ENCODE results near the gene TRUB1.

TRUB1 gene

DNA sequence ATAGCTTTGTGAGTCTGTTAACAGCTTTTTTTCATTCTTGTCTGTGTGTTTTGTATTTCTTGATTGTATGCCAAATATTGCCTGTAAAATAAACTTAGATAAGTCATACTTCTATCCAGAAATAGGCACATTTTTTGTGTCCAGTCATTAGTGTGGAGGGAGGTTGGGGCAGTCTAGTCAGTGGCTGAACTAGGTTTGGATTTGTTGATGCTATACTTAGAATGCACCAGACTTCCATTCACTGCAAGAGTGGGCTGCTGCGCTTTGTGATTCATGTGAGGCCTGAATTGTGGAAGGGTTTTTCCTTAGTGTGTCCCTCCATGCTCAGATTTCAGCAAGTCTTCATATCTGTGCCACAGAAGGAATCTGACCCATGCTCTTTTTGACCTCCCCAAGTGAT, 50.0 kb downstream of the TRUB1 start:
- H3K27me3 Mint-ChIP-seq = no peaks in the 10 kb centered on the region
- no peaks in the 10 kb centered on the region for H3K4me1 Mint-ChIP-seq
- ATAC-seq = no peak
- peaks cover 78% of the 10 kb centered on the region for H3K36me3 Mint-ChIP-seq
- no peak overlapping the region for H3K4me3 Mint-ChIP-seq
- H3K9me3 Mint-ChIP-seq = peaks cover 15% of the 10 kb centered on the region
- H3K27ac Mint-ChIP-seq = no peak overlapping the region

DNA sequence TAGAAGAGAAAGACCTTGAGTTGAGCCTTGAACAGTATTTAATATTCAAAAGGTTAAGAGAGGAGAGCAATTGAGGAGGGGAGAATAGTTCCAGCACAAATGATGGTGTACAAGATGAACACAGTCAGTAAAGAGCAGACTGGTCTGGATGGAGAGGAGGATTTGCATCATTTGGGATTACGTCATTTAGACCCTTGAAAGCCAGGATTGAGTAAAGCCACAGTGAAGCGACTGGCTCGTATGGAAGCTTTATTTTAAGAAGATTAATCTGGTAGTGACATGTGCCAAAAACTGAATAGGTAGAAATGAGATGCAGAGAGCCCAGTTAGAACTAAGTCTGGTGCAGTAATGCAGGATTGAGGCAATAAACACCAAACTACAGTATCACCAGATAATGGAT, 52.6 kb downstream of the TRUB1 start:
- H3K36me3 Mint-ChIP-seq = peaks cover 66% of the 10 kb centered on the region
- H3K4me3 Mint-ChIP-seq = no peak overlapping the region
- H3K4me1 Mint-ChIP-seq = no peaks in the 10 kb centered on the region
- peaks cover 6% of the 10 kb centered on the region for H3K9me3 Mint-ChIP-seq
- H3K27ac Mint-ChIP-seq = no peak overlapping the region
- ATAC-seq = no peak
- H3K27me3 Mint-ChIP-seq = no peaks in the 10 kb centered on the region

DNA sequence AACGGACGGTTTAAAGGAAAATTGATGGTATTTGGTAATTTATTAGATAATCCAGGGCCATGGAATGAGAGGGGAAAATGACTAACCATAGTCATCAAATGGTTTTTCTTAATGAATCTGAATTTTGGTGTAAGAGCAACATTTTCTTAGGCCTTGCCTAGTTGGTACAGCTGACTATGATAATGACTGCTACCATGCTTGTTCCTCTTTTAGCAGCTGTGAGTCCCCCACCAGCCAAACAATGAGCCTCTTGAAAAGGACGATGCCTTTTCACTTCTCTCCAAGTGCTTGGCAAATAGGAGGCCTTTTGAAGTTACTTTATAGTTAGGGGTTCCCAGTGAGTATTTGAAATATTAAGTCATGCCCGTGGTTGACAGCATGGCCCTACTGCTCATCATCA, 53.0 kb downstream of the TRUB1 start:
- no peak for ATAC-seq
- Mint-ChIP-seq H3K27ac (no peak overlapping the region), H3K9me3 (peaks cover 3% of the 10 kb centered on the region), H3K36me3 (peaks cover 62% of the 10 kb centered on the region), H3K4me3 (no peak overlapping the region), H3K4me1 (no peaks in the 10 kb centered on the region), H3K27me3 (no peaks in the 10 kb centered on the region)

DNA sequence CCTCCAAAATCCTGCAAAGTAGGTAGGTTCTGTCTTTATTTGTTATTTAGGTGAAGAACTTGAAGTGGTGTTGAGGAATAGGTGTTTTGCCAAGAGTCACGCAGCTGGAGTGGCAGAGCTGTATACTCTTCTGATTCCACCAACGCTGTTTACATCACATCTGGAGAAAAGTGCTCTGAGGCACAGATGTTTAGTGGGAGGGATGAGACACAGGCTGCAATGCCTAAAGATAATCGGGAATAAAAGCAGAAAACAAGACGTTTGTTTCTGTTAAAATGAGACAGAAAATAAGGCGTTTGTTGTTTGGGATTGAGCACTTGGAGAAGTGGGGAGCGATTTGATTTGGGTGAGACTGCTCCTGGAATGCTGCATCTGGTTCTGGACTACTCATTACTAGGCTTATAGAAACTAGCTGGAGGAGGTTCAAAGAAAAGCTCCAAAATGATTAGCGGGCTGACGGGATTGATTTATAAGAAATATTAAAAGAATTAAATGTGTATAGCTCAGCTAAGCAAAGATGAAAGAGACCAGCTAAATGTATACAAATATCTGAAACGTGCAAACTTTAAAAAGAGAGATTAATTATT, 54.3 kb downstream of the TRUB1 start:
- Mint-ChIP-seq H3K36me3 (peaks cover 49% of the 10 kb centered on the region), H3K27me3 (no peaks in the 10 kb centered on the region), H3K9me3 (peaks cover under 1% of the 10 kb centered on the region), H3K4me3 (no peak overlapping the region), H3K27ac (no peak overlapping the region), H3K4me1 (no peaks in the 10 kb centered on the region)
- ATAC-seq = no peak

DNA sequence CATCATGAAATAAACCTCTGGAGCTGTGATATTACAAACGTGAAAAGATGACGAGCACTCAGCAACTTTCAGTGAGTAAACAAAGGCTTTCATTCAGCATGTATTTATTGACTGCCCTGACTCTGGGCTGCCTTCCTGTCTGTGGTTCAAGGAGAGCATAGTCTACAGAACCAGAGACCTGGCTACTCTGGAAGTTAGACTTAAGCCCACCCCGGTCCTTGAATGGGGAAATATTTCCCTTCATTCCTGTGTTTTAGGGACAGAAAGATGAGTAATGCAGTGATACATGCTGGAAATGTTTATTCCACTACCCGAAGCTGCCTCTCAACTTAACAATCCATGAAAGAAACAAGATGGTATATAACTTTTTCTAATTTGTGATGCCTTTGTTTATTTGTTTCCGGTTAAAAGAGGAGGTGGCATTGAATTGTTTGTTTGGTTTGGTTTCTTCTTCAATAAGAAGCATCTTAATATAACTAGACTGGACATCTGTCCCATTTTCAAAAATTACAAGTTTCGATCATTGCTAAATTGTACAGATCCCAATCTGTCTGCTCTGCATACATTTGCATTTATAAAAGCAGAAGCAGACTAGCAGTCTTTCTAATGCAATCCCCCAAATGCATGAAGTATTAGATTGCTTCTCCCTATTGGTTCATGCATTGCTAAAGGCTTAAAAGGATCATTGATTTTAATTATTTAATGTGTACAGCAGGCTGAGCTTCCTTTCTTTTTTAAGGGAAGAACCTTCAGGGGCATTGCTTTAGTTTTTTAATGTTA, 57.7 kb downstream of the TRUB1 start:
- peaks cover 27% of the 10 kb centered on the region for H3K36me3 Mint-ChIP-seq
- no peaks in the 10 kb centered on the region for H3K27me3 Mint-ChIP-seq
- H3K4me3 Mint-ChIP-seq = no peak overlapping the region
- ATAC-seq = no peak
- no peaks in the 10 kb centered on the region for H3K9me3 Mint-ChIP-seq
- H3K27ac Mint-ChIP-seq = no peak overlapping the region
- H3K4me1 Mint-ChIP-seq = peaks cover 7% of the 10 kb centered on the region

DNA sequence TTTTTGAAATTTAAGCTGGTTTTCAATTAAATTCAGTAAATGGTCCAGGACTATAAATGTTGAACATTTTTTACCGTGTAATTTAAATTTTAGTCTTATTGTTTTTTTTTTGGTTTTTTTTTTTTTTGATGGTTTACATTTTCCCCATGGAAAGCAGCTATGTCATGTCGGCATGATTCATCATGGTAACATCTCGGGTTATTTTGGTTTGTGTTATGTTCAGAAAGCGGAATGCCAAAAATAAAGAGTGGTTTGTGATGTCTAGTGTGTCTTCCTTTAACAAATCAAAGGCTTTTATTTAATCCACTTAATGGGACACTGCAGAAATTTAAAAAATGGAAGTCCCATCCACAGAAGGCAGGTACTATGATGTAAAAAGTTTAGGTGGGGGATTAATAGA, 58.5 kb downstream of the TRUB1 start:
- no peak overlapping the region for H3K4me3 Mint-ChIP-seq
- H3K27ac Mint-ChIP-seq = no peak overlapping the region
- H3K36me3 Mint-ChIP-seq = peaks cover 18% of the 10 kb centered on the region
- H3K4me1 Mint-ChIP-seq = peaks cover 16% of the 10 kb centered on the region
- no peaks in the 10 kb centered on the region for H3K9me3 Mint-ChIP-seq
- H3K27me3 Mint-ChIP-seq = no peaks in the 10 kb centered on the region
- no peak for ATAC-seq

DNA sequence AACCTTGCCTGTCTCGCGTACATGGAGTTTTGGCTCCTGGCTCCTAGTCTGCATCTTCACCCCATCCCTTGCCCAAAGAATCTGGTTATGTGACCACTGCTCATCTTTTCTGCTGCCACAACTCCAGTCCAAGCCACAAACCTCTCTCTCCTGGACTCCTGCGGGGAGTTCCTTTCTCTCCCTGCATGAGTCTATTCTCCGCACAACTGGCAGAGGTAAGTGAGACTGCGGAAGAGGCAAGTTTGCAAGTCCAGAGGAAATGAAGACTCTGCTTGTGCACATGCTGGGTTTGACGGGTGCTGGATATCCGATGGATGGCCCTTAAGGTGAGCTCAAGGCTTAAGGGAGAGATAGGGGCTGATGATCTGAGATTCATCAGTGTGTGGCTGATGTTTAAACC, 61.0 kb downstream of the TRUB1 start:
- Mint-ChIP-seq H3K9me3 (no peaks in the 10 kb centered on the region), H3K4me3 (no peak overlapping the region), H3K36me3 (peaks cover 11% of the 10 kb centered on the region), H3K27me3 (no peaks in the 10 kb centered on the region), H3K27ac (no peak overlapping the region), H3K4me1 (peaks cover 24% of the 10 kb centered on the region)
- ATAC-seq = no peak

DNA sequence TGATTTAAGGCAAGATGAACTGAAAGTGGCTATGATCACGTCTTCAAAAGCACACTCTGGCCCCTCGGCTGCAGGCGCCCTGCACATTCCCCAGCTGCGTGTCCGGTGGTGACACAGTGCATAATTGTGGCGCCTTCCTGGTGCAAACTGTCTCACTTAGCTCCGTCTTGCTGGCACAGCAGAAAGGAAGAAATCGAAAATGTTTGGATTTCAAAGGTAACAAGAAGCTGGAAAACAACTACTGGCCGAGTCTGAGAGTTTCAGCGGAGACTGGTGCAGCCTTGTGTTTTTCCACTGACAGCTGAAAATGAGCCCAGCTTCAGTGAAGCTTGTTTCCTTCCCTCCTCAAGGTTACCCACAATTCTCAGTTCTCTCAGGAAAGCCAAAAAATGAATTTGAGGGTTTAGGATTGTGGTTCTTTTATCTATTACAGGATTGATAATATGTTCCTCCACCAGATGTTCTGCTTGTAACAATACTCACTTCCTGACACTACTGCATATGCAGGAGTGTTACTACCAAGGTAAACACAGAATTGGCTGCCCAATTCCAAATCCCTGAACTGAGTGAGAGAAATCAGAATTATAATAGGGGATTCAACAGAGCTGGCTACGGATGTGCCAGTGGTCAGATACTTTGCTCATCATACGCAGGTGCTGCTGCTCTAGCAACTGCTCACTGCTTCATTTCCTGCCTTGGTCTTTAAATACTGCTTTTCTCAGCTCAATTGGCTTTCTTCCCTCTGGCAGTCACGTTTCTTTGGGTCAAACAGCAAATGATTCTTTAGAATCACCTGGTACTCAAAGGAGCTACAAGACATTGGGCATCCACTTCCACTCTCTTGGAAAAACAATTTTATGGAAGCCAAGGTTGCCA, 63.7 kb downstream of the TRUB1 start:
- Mint-ChIP-seq H3K36me3 (no peaks in the 10 kb centered on the region), H3K27ac (peak overlapping the region; percentile 83), H3K9me3 (no peaks in the 10 kb centered on the region), H3K4me1 (peaks cover 24% of the 10 kb centered on the region), H3K4me3 (peak overlapping the region; percentile 76), H3K27me3 (no peaks in the 10 kb centered on the region)
- peak; percentile 75 for ATAC-seq

DNA sequence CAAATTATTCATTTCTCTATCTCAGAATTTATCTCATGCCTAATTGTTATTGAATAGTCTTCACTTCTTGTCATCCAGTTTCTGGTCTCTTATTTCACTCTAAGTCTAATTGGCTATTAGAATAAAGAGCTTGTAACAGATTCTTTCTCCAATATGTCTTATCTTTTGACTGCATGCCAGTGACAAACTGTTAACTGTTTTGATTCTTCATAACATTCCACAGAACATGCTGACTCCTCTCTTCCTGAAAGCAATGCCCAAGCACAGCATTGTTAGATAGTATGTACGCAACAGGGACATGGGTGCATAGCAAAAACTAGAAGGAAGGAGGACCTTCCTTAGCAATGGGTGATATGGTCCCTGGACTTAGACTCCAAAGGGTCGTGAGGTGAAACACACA, 65.4 kb downstream of the TRUB1 start:
- no peaks in the 10 kb centered on the region for H3K9me3 Mint-ChIP-seq
- no peak for ATAC-seq
- H3K27me3 Mint-ChIP-seq = no peaks in the 10 kb centered on the region
- no peaks in the 10 kb centered on the region for H3K36me3 Mint-ChIP-seq
- H3K4me1 Mint-ChIP-seq = peaks cover 24% of the 10 kb centered on the region
- no peak overlapping the region for H3K27ac Mint-ChIP-seq
- H3K4me3 Mint-ChIP-seq = no peak overlapping the region

DNA sequence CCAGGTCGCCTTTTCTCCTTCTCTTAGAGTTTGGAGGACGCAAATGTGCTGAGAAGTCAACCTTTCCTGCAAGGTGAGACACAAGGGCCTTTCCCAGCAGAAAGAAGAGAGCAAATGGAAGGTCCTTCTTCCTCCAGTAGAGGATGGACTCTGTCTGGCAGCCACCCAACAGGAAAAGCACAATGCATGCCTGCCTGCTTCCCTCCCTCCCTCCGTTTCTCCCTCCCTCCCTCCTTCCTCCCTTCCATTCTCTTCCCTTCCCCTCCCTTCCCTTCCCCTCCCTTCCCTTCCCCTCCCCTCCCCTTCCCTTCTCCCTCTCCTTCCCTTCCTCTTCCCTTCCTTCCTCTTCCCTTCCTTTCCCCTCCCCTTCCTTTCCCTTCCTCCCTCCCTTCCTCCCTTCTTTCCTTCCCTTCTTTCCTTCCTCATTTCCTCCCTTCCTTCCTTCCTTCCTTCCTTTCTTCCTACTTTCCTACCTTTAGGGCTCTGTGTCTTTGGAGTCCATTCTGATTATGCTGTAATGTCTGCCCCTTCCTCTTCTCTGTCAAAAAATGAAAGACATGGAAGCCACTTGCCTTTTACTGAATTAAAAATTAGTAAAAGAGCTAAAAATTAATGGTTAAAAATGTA, 66.4 kb downstream of the TRUB1 start:
- Mint-ChIP-seq H3K27ac (no peak overlapping the region), H3K36me3 (no peaks in the 10 kb centered on the region), H3K9me3 (peaks cover 5% of the 10 kb centered on the region), H3K4me1 (peaks cover 24% of the 10 kb centered on the region), H3K27me3 (peaks cover 8% of the 10 kb centered on the region), H3K4me3 (no peak overlapping the region)
- no peak for ATAC-seq

DNA sequence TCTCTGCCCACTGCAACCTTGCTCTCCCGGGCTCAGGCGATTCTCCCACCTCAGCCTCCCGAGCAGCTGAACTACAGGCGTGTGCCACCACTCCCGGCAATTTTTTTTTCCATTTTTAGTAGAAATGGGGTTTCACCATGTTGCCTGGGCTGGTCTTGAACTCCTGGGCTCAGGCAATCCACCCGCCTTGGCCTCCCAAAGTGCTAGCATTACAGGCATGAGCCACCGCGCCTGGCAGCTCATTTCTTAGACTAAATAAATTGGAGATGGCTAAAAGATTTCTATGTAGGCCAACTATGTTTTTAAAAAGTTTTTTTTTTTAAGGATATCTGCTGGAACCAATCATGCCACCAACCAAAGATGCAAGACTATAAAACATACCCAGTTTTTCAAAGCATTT, 67.8 kb downstream of the TRUB1 start:
- H3K27me3 Mint-ChIP-seq = peaks cover 22% of the 10 kb centered on the region
- peaks cover 16% of the 10 kb centered on the region for H3K4me1 Mint-ChIP-seq
- no peak overlapping the region for H3K4me3 Mint-ChIP-seq
- ATAC-seq = no peak
- H3K9me3 Mint-ChIP-seq = peaks cover 7% of the 10 kb centered on the region
- H3K27ac Mint-ChIP-seq = no peak overlapping the region
- no peaks in the 10 kb centered on the region for H3K36me3 Mint-ChIP-seq

DNA sequence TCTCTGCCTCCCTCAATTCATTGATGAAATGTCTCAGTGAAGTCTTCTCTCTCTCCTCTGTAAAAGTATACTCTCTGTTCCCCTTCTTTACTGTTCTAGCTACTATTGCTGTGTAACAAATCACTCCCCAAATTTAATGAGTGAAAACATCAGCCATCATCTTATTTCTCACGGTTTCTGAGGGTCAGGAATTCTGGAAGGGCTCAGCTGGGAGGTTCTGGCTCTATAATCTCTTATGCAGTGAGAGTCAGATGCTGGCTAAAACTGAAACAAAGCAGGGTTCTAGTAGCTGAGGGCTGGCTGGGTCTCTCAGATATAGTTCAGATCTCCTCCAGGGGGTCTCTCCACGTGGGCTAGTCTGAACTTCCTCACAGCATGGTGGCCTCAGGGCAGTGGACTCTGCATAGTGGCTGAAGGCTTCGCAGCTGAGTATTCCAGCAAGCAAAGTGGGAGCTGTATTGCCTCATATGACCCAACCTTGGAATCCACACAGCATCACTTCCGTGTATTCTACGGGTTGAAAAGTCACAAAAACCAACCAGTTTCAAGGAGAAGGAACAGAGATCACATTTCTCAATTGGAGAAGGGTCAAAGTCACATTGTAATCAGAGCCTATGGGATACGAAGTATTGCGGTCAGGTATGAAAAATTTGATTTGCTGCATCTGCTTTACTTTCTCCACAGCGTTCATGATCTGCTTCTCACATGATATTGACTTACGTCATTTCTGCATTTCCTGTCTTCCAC, 80.4 kb downstream of the TRUB1 start:
- H3K36me3 Mint-ChIP-seq = no peaks in the 10 kb centered on the region
- H3K27me3 Mint-ChIP-seq = peaks cover 11% of the 10 kb centered on the region
- peaks cover 12% of the 10 kb centered on the region for H3K4me1 Mint-ChIP-seq
- H3K27ac Mint-ChIP-seq = no peak overlapping the region
- H3K9me3 Mint-ChIP-seq = no peaks in the 10 kb centered on the region
- no peak for ATAC-seq
- no peak overlapping the region for H3K4me3 Mint-ChIP-seq

DNA sequence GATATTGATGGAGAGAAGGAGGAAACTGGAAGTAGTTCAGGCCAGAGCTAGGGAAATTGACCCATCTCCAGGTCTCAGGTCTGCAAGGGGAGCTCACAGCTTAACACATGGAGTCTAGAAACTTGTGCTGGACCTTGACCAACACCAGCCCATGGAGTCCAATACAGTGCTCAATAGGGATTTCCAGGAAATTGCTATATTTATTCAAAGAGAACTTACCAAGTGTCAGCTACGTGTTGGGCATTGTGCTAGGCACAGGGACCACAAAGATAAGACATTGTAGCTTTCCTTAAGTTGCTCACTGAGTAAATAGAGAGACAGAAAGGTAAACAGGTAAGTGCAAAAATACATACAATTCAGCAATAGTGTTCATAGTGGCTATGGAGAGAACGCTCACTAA, 82.5 kb downstream of the TRUB1 start:
- Mint-ChIP-seq H3K27me3 (peaks cover 11% of the 10 kb centered on the region), H3K36me3 (no peaks in the 10 kb centered on the region), H3K4me3 (no peak overlapping the region), H3K4me1 (peaks cover 12% of the 10 kb centered on the region), H3K9me3 (no peaks in the 10 kb centered on the region), H3K27ac (no peak overlapping the region)
- no peak for ATAC-seq

DNA sequence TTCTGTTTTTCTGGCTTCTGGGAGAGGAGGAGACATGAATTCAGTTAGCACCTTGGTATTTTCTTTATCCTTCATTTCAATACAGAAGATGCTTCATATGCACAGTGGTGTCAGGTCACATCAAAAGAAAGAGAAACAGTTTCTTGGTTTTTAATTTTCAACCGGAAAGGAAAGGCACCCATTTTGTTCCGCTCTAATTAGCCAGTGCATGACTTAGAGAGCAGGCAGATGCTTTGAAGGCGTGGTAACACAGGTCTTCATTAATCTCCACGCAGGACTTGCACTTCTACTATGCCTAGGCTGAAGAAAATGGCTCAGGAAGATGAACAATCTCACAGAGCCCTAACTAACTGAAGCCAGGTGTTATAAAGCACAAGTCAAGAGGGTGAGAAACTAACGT, 84.7 kb downstream of the TRUB1 start:
- no peaks in the 10 kb centered on the region for H3K36me3 Mint-ChIP-seq
- ATAC-seq = peak; percentile 43

DNA sequence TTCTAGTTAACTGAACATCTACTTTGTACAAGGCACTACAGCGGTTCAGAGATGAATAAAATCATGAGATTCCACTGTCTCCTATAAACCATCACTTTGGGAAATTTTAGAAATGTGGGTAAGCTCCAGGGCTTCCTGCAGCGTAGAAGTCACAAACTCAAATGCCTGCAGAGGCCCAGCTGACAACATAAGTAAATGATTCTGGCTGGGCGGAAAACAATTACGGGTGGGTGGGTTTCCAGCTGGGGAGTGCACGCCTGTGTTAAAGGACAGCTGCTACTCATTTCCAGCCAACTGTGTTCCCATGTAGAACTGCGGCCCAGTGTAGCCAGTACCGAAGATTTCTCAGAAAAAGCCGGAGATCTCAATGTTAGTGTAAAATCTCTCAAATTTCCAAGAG, 85.7 kb downstream of the TRUB1 start:
- no peak overlapping the region for H3K4me3 Mint-ChIP-seq
- H3K9me3 Mint-ChIP-seq = no peaks in the 10 kb centered on the region
- H3K36me3 Mint-ChIP-seq = no peaks in the 10 kb centered on the region
- H3K27me3 Mint-ChIP-seq = no peaks in the 10 kb centered on the region
- no peak for ATAC-seq
- no peak overlapping the region for H3K27ac Mint-ChIP-seq
- peaks cover 12% of the 10 kb centered on the region for H3K4me1 Mint-ChIP-seq

More for the DNA sequence above, 84.7 kb downstream of the TRUB1 start:
- peak overlapping the region; percentile 57 for H3K27ac Mint-ChIP-seq
- no peaks in the 10 kb centered on the region for H3K9me3 Mint-ChIP-seq
- peaks cover 12% of the 10 kb centered on the region for H3K4me1 Mint-ChIP-seq
- H3K4me3 Mint-ChIP-seq = no peak overlapping the region
- H3K27me3 Mint-ChIP-seq = no peaks in the 10 kb centered on the region

Data from stimulated activated memory B cell treated with anti-CD40 and anti-IgM and Interleukin-4, amounts not matched to agents 10 μg/mL and 1 μg/mL and 100 μg/mL, for 72 hours (primary cell).